HepG2 (cell line): ENCODE results near the gene SLC25A20. TPM values are rescaled to one million over a fixed set of nuclear protein-coding genes. Genes with fewer than 3 reads are reported as not detected.

Source experiments
- ARID4A ChIP-seq: sonication (generic); formaldehyde crosslinking; IDR thresholded peaks from 2 replicates; pipeline ENCODE4 v1.5.0; 2020; ENCODE audit warnings: mild to moderate bottlenecking, missing genetic modification reagents, borderline replicate concordance
- BCL3 ChIP-seq: sonication (generic); formaldehyde crosslinking; IDR thresholded peaks from 2 replicates; pipeline ENCODE4 v1.5.1; 2020; ENCODE audit warnings: mild to moderate bottlenecking, missing genetic modification reagents, moderate library complexity
- CBX2 ChIP-seq, 2 experiments: fragments of 200-600 bp in 1 of 2; sonication (generic); formaldehyde crosslinking in 1 of 2; IDR thresholded peaks; 2 replicates each; pipeline versions ENCODE4 v1.7.0 to v1.8.1; 2018 to 2022; ENCODE audit warnings: low read depth in 2 of 2, low read length in 1 of 2, mild to moderate bottlenecking in 1 of 2, missing genetic modification reagents in 1 of 2
- HINFP ChIP-seq: sonication (generic); formaldehyde crosslinking; IDR thresholded peaks from 2 replicates; pipeline ENCODE4 v1.4.0; 2020; ENCODE audit warnings: low read depth, mild to moderate bottlenecking, missing genetic modification reagents
- MNT ChIP-seq: fragments of 450-650 bp; IDR thresholded peaks from 2 replicates; pipeline ENCODE4 v1.6.1; 2016
- NR2F6 ChIP-seq, 2 experiments: IDR thresholded peaks; 2 replicates each; pipeline ENCODE4 v1.6.1; 2016; ENCODE audit warnings: antibody characterized with exemption in 1 of 2, mild to moderate bottlenecking in 1 of 2
- SIX4 ChIP-seq: sonication (generic); formaldehyde crosslinking; IDR thresholded peaks from 2 replicates; pipeline ENCODE4 v1.4.0; 2020; ENCODE audit warnings: missing genetic modification reagents
- TOPORS ChIP-seq: sonication (generic); formaldehyde crosslinking; IDR thresholded peaks from 2 replicates; pipeline ENCODE4 v1.8.0; 2023; ENCODE audit warnings: mild to moderate bottlenecking, missing genetic modification reagents
- ZBTB14 ChIP-seq: sonication (generic); formaldehyde crosslinking; IDR thresholded peaks from 2 replicates; pipeline ENCODE4 v1.4.0; 2020; ENCODE audit warnings: missing genetic modification reagents
- ZKSCAN8 ChIP-seq: IDR thresholded peaks from 2 replicates; pipeline ENCODE4 v1.6.1; 2016; ENCODE audit warnings: borderline replicate concordance, missing genetic modification reagents, missing compliant biosample characterization
- ZNF280D ChIP-seq: sonication (generic); formaldehyde crosslinking; IDR thresholded peaks from 2 replicates; pipeline ENCODE4 v1.5.1; 2020; ENCODE audit warnings: mild to moderate bottlenecking, missing genetic modification reagents
- ZNF598 ChIP-seq: sonication (generic); formaldehyde crosslinking; IDR thresholded peaks from 2 replicates; pipeline ENCODE4 v1.5.1; 2020; ENCODE audit warnings: mild to moderate bottlenecking, missing genetic modification reagents, borderline replicate concordance
- ZNF660 ChIP-seq: sonication (generic); formaldehyde crosslinking; IDR thresholded peaks from 2 replicates; pipeline ENCODE4 v1.5.1; 2020; ENCODE audit warnings: mild to moderate bottlenecking, low read depth, missing genetic modification reagents, borderline replicate concordance
- polyA plus RNA-seq, 8 experiments: library from polyadenylated mRNA; depleted of rRNA in 3 of 8; stranded (reverse) in 7 of 8; unstranded in 1 of 8; fragments of >200 nt; fragmentation: Illumina TruSeq in 4 of 8; extraction: Trizol in 4 of 8; gene quantifications; 2 replicates each; pipeline versions ENCODE4 v1.2.1 to v1.2.3, GENCODE V29; 2011 to 2016; ENCODE audit warnings: low read depth in 4 of 8, missing spikeins in 1 of 8, mixed read lengths in 1 of 8; ENCODE audit not compliant: insufficient read depth in 1 of 8
- total RNA-seq, 5 experiments: library from RNA; depleted of rRNA; stranded (reverse); fragments of >200 nt; fragmentation: Illumina TruSeq; extraction: Trizol; gene quantifications; 2 replicates each; pipeline ENCODE4 v1.2.3, GENCODE V29; 2016; ENCODE audit warnings: low read depth in 1 of 5

Gene SLC25A20
- total and polyA plus RNA-seq, 2 of the 13 experiments (the other 11 are each of a cell fraction or from before 2014, with no cell fraction given) = 21.1 to 26.6 TPM

GRCh38 chr3:48898383-48899234 lies at the start of gene SLC25A20 (continued):
- no peak; the same call in 1 of the 2 replicates for TF ChIP-seq BCL3 (CRISPR knock-in tag)
- 0 out of 2 replicates have a peak, but pooled peaks have one; percentile 27 for TF ChIP-seq SIX4
- peak; percentile 42; the same call in 1 of the 2 replicates for TF ChIP-seq MNT
- TF ChIP-seq ZNF280D = peak; percentile 83
- TF ChIP-seq CBX2 (IDR thresholded peaks at IDR 0.05; ENCODE audit: low read depth, low read length) = no peak
- no peak for TF ChIP-seq CBX2 (CRISPR knock-in tag; IDR thresholded peaks at IDR 0.05; ENCODE audit: low read depth)
- 0 out of 2 replicates have a peak, but pooled peaks have one; percentile 41 for TF ChIP-seq HINFP (CRISPR knock-in tag)
- peak; percentile 53; the same call in 1 of the 2 replicates for TF ChIP-seq ZKSCAN8 (CRISPR knock-in tag)
- TF ChIP-seq ZNF660 (CRISPR knock-in tag) = no peak
- no peak for TF ChIP-seq TOPORS (CRISPR knock-in tag)
- no peak for TF ChIP-seq NR2F6 (IDR thresholded peaks at IDR 0.05)
- TF ChIP-seq NR2F6 (CRISPR knock-in tag; IDR thresholded peaks at IDR 0.05) = peak; percentile 50; the same call in 1 of the 2 replicates
- no peak for TF ChIP-seq ZNF598 (CRISPR knock-in tag)
- peak; percentile 96 for TF ChIP-seq ARID4A (CRISPR knock-in tag)
- TF ChIP-seq ZBTB14 = no peak
